GM12872 (cell line): ENCODE measurements around the gene F8.

Source experiments
- TF ChIP-seq, protein P1 (sequence below): IDR thresholded peaks from 3 replicates; pipeline ENCODE4 v1.5.1; 2011; ENCODE audit warnings: low read depth, mild to moderate bottlenecking, low read length, moderate library complexity; ENCODE audit not compliant: insufficient read depth

The F8 gene

DNA sequence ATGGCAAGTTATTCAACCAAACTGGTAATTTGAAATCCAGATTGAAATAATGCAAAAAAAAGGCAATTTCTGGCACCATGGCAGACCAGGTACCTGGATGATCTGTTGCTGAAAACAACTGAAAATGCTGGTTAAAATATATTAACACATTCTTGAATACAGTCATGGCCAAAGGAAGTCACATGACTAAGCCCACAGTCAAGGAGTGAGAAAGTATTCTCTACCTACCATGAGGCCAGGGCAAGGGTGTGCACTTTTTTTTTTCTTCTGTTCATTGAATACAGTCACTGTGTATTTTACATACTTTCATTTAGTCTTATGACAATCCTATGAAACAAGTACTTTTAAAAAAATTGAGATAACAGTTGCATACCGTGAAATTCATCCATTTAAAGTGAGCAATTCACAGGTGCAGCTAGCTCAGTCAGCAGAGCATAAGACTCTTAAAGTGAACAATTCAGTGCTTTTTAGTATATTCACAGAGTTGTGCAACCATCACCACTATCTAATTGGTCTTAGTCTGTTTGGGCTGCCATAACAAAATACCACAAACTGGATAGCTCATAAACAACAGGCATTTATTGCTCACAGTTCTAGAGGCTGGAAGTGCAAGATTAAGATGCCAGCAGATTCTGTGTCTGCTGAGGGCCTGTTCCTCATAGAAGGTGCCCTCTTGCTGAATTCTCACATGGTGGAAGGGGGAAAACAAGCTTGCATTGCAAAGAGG lies 212.4 kb downstream of the F8 start:
- TF ChIP-seq, protein P1, sequence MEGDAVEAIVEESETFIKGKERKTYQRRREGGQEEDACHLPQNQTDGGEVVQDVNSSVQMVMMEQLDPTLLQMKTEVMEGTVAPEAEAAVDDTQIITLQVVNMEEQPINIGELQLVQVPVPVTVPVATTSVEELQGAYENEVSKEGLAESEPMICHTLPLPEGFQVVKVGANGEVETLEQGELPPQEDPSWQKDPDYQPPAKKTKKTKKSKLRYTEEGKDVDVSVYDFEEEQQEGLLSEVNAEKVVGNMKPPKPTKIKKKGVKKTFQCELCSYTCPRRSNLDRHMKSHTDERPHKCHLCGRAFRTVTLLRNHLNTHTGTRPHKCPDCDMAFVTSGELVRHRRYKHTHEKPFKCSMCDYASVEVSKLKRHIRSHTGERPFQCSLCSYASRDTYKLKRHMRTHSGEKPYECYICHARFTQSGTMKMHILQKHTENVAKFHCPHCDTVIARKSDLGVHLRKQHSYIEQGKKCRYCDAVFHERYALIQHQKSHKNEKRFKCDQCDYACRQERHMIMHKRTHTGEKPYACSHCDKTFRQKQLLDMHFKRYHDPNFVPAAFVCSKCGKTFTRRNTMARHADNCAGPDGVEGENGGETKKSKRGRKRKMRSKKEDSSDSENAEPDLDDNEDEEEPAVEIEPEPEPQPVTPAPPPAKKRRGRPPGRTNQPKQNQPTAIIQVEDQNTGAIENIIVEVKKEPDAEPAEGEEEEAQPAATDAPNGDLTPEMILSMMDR: no peak

DNA sequence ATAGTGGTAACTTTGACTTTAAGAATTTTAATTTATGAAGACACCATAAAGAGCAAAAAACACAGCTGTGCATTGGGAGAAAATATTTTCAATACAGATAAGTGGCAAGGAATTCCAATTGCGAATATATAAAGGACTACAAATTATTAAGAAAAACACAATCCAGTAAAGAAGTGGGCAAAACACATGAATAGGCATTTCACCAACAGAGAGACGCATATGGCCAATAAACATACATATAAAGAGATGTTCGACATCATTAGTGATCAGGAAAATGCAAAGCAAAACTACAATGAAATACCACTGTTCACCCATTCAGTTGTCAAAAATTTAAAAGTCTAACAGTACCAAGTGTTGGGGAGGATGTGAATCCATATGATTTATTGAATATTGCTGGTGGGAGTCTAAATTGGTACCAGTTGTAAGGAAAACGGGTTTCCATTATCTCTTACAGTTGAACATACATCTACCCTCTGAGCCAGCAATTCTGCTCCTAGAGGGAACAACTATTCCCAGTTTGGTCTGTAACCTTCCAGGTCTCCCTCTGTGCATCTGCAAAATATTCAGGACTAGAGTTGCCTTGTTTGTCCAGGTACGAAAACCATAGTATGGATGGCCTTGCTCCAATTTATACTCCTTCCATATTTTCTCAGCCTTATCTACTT lies 215.6 kb downstream of the F8 start:
- TF ChIP-seq, protein P1: no peak

DNA sequence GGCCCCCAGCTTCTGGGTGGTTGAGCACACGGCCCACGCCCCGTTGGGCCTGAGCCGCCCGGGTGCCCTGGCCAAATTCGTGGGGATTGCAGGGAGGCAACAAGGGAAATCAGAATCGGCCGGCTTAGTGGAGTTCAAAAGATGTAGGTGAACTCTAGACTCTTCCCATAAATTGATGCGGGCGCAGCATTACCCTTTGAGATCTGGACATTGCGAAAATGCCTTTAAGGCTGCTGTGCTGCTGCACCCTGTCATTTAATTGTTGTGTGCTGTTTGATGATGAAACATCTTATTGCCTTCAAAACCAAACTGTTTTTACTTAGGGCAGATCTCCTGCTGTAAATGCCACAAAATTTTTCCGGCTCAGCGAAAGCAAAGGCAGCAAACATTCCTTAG lies 216.8 kb downstream of the F8 start:
- TF ChIP-seq, protein P1: no peak

DNA sequence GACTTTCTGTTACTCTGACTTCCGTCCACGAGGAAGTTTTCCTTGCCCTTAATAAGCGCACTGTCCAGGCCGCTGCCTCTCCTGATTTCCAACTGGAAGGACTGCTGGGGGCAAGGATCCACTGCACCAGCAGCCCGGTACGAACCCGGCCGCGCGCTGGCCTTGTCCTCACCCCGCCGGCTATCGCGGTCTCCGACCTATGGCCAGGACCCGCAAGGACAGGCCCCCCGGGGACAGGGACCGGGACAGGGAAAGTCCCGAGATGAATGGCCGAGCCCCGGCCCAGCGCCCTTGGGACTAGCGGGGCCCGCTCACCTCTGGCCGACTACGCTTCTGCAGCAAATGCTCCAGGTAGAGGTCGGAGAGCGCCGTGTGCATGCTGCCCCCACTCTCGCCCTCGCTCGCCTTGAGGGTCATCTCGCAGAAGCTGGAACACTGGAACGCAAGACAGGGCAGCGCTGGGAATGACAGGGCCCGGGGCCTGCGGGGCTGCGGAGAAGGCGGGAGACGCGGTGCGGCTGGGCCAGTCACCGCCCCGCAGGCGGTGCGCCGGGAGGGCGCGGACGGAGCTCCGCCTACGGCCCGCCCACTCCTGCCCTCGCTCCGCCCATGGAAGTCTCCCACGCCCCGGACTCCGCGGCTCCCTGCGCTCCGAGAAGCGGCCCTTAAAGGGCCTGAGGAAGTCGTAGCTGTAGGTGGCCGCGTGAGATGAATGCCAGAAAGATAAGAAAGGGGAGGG lies 217.4 kb downstream of the F8 start, which contains the start of gene MPP1:
Gene MPP1 (minus strand): TSS at position 529 of the 739 bp plus-strand sequence. CDS start 112 bp downstream, at position 417.
- TF ChIP-seq, protein P1: no peak

DNA sequence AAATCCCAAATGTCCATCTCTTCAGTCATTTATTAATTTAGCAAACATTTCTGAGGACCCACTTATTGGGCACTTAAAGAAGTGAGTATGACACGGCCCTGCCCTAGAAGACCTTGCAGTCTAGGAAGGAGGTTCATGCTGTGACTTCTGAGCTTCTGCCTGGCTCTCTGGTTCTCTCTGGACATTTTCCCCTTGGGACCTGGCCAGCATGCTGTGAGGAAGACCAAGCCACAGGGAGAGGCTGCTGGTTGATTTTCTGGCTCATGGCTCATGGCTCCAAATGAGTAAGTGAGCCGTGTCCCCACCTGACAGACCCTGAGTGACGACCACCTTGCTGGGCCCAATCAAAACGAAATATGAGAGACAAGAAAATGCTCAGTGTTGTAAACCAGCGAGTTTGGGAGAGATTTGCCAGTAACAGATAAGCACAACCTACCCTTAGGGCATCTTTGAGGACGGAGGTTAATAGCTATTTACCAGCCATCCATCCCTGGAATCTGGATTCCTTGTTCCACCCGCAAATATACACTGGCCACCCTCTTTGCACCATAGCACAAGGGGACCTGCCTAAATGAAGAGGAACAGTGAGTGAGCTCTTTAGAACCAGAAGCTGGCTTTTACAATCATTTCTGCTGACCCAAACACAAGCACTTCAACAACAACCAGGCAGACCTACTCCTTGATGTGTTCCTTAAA lies 218.1 kb downstream of the F8 start:
- TF ChIP-seq, protein P1: no peak

DNA sequence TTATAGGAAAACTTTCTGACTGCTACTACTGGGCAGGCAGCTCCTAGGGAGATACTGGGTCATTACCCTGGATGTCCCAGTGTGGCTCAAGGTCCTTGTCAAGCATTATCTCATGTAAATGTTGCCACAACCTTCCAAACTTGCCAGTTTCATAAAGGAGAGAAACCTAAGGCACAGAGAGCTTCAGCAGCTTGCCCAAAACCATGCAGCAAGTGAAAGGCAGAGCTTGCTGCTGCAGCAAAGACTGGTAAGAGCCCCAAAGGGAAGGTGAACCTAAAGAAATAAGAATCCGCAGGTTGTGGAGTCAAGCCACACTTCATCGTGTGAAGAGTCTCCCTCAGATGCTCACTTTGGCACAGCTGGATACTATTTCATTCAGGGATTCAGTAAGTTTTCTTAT lies 219.6 kb downstream of the F8 start:
- TF ChIP-seq, protein P1: no peak
